Thoracic aorta (tissue), 2 donors: ENCODE results near the gene ZKSCAN2. TPM values are rescaled to one million over a fixed set of nuclear protein-coding genes. Genes with fewer than 3 reads are reported as not detected.

Experiments
- ATAC-seq: fragments of 150-250 bp; one replicate; pipeline ENCODE4 v1.8.0; 2017; ENCODE audit warnings: low read depth; ENCODE audit not compliant: insufficient number of reproducible peaks, low FRiP score
- DNase-seq: peaks from one replicate; pipeline ENCODE4 v3.0.0-alpha.2; 2020; ENCODE audit warnings: low spot score
- H3K27ac ChIP-seq, 2 donors: fragments of 200-600 bp; sonication (generic); 1 replicate in 1 of 2; 2 replicates in 1 of 2; pipeline ENCODE4 v1.5.1; 2016; ENCODE audit warnings: mild to moderate bottlenecking in 2 of 2, moderate library complexity in 2 of 2
- H3K27me3 ChIP-seq: fragments of 200-600 bp; sonication (generic); replicated peaks from 2 replicates; pipeline ENCODE4 v1.6.0; 2016; ENCODE audit warnings: mild to moderate bottlenecking; ENCODE audit not compliant: insufficient read depth
- H3K36me3 ChIP-seq: fragments of 200-600 bp; sonication (generic); one replicate; pipeline ENCODE4 v1.5.1; 2016
- H3K4me1 ChIP-seq, 2 donors: fragments of 200-600 bp; sonication (generic); 1 replicate in 1 of 2; 2 replicates in 1 of 2; pipeline versions ENCODE4 v1.5.1 to v1.6.0; 2016; ENCODE audit warnings: low read depth in 2 of 2, mild to moderate bottlenecking in 1 of 2; ENCODE audit not compliant: control insufficient read depth in 1 of 2
- H3K4me3 ChIP-seq: fragments of 200-600 bp; sonication (generic); 2 replicates; pipeline ENCODE4 v1.5.1; 2016; ENCODE audit warnings: mild to moderate bottlenecking
- H3K9me3 ChIP-seq: fragments of 200-600 bp; sonication (generic); 2 replicates; pipeline ENCODE4 v1.5.1; 2016
- total RNA-seq, 2 donors: library from RNA; depleted of rRNA; stranded (reverse); fragments of >200 nt; gene quantifications; one replicate each; pipeline versions ENCODE4 v1.1.0 to v1.2.3, GENCODE V29; 2016
- TF ChIP-seq, protein P1 (sequence below): fragments of 200-600 bp; sonication (generic); IDR thresholded peaks from one replicate; pipeline ENCODE4 v1.5.1; 2019; ENCODE audit warnings: antibody characterized with exemption

ZKSCAN2 gene
- total RNA-seq, 2 donors from 2014 or later, result 4.1 to 5.0 TPM

DNA sequence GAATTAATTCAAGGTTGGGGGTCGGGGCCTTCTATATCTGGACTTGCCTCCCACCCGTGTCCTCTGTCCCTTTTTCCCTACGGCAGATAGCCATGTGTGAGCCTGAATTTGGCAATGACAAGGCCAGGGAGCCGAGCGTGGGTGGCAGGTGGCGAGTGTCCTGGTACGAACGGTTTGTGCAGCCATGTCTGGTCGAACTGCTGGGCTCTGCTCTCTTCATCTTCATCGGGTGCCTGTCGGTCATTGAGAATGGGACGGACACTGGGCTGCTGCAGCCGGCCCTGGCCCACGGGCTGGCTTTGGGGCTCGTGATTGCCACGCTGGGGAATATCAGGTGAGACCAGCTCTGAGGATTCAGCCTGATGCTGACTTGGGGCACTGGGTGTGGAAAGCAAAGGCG is 40.5 kb downstream of the ZKSCAN2 start:
- DNase-seq, result no peak
- Histone ChIP-seq H3K36me3 (no peaks in the 10 kb centered on the region), H3K4me3 (no peak overlapping the region), H3K27me3 (no peaks in the 10 kb centered on the region), H3K9me3 (no peaks in the 10 kb centered on the region), H3K4me1 (no peaks in the 10 kb centered on the region), H3K27ac (no peak overlapping the region)
- TF ChIP-seq, protein P1, sequence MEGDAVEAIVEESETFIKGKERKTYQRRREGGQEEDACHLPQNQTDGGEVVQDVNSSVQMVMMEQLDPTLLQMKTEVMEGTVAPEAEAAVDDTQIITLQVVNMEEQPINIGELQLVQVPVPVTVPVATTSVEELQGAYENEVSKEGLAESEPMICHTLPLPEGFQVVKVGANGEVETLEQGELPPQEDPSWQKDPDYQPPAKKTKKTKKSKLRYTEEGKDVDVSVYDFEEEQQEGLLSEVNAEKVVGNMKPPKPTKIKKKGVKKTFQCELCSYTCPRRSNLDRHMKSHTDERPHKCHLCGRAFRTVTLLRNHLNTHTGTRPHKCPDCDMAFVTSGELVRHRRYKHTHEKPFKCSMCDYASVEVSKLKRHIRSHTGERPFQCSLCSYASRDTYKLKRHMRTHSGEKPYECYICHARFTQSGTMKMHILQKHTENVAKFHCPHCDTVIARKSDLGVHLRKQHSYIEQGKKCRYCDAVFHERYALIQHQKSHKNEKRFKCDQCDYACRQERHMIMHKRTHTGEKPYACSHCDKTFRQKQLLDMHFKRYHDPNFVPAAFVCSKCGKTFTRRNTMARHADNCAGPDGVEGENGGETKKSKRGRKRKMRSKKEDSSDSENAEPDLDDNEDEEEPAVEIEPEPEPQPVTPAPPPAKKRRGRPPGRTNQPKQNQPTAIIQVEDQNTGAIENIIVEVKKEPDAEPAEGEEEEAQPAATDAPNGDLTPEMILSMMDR, result no peak
- no peak for ATAC-seq

DNA sequence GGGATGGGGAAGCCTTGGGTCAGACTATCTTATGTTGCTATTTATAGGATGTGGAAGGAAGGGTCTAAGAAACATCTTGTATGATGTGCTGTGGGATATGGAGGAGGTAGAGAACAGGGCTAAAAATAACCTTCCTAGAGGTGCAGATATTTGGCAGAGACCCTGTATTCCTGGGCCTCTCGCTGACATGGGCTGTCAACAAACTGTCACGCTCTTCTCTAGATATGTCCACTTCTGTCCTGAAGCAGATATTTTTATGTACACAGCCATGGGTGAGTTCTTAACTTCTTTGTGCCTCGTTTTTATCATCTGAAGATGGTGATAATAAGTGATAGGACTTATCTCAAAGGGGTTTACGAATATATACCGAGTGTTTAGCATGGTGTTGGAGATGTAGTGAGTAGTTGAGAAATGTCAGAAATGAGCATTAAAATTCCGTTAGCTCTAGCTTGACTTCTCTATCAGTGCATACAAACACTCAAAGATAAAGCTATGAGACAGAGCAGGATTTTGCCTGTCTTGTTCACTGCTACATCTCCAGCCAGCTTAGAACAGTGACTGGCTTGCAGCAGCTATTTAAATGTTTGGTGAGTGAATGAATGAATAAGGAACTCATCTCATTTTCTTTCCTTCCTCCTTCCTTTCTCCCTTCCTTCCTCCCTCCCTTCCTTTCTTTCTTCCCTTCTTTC is 43.8 kb downstream of the ZKSCAN2 start:
- H3K9me3 ChIP-seq, result no peaks in the 10 kb centered on the region
- ATAC-seq (no peak), DNase-seq (no peak)
- TF ChIP-seq, protein P1, result no peak
- no peaks in the 10 kb centered on the region for H3K27me3 ChIP-seq
- no peaks in the 10 kb centered on the region for H3K36me3 ChIP-seq
- no peaks in the 10 kb centered on the region for H3K4me1 ChIP-seq
- no peak overlapping the region for H3K27ac ChIP-seq
- no peak overlapping the region for H3K4me3 ChIP-seq

DNA sequence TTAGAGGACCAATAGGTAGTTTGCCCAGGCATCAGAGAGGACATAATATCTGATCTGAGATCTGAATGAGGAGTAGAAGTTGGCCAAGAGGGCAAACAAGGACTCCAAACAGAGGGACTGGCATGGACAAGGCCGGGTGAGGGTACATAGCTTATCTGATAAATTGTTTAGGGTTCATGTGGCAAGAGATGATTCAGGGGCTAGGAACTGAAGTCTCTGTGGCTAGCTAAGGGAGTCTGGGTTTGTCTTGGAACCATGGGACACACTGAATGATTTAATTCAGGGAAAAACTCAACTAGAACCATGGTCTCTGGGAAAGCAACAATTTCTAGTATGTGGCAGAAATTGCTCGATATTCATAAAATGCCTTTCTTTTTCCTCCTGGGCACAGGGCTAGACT is 45.0 kb downstream of the ZKSCAN2 start:
- ATAC-seq (no peak), DNase-seq (no peak)
- Histone ChIP-seq H3K4me1 (no peaks in the 10 kb centered on the region), H3K9me3 (no peaks in the 10 kb centered on the region), H3K36me3 (no peaks in the 10 kb centered on the region), H3K4me3 (no peak overlapping the region), H3K27ac (no peak overlapping the region), H3K27me3 (no peaks in the 10 kb centered on the region)
- TF ChIP-seq, protein P1, result no peak

DNA sequence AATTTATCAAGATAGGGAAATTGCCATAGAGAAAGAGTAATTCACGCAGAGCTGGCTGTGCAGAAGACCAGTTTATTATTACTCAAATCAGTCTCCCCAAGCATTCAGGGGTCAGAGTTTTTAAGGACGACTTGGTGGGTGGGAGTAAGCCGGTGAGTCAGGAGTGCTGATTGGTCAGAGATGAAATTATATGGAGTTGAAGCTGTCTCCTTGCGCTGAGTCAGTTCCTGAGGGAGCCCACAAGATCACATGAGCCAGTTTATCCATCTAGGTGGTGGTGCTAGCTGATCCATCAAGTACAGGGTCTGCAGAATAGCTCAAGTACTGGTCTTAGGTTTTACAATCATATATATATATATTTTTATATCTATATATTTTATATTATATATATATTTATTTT is 46.9 kb downstream of the ZKSCAN2 start:
- TF ChIP-seq, protein P1, result no peak
- H3K9me3 ChIP-seq, result no peaks in the 10 kb centered on the region
- ATAC-seq (no peak), DNase-seq (no peak)
- H3K36me3 ChIP-seq, result no peaks in the 10 kb centered on the region
- no peaks in the 10 kb centered on the region for H3K27me3 ChIP-seq
- no peak overlapping the region for H3K27ac ChIP-seq
- no peaks in the 10 kb centered on the region for H3K4me1 ChIP-seq
- no peak overlapping the region for H3K4me3 ChIP-seq

DNA sequence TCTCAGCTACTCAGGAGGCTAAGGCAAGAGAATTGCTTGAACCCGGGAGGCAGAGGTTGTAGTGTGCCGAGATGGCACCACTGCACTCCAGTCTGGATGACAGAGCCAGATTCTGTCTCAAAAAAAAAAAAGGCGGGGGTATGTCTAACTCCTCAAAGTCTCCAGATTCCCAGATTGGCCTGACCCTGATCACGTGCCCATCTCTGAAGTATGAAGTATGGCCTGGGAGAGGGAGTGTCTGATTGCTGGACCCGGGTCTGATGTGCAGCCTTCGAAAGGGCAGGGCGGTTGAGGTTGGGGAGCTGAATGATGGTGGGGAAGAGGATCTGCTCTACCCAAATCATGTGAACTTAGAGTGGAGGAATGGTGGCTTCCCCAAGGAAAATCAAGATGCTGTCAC is 58.2 kb downstream of the ZKSCAN2 start:
- ATAC-seq, result no peak
- H3K4me1 ChIP-seq, result no peaks in the 10 kb centered on the region
- TF ChIP-seq, protein P1, result no peak

More for the DNA sequence above, 58.2 kb downstream of the ZKSCAN2 start:
- Histone ChIP-seq H3K36me3 (no peaks in the 10 kb centered on the region), H3K4me3 (no peak overlapping the region), H3K9me3 (no peaks in the 10 kb centered on the region), H3K27me3 (no peaks in the 10 kb centered on the region), H3K27ac (no peak overlapping the region)
- DNase-seq, result no peak
